H4 (cell line): ENCODE data around the gene ARMC3. TPM values are rescaled to one million over a fixed set of nuclear protein-coding genes. Genes with fewer than 3 reads are reported as not detected.
"Not testable (repeated sequence)": the region's sequence is repeated elsewhere in the genome, so short reads cannot be mapped to it uniquely, and the experiment has no call there.

Source experiments
- DNase-seq: peaks from one replicate; pipeline ENCODE4 v3.0.0-alpha.2; 2015; ENCODE audit warnings: low spot score
- total RNA-seq: library from RNA; depleted of rRNA; stranded (reverse); fragments of >200 nt; shearing (Covaris generic); gene quantifications from 2 replicates; pipeline ENCODE4 v1.2.3, GENCODE V29; 2014

Gene ARMC3
- total RNA-seq, 1 experiment from 2014 or later = not detected

- DNase-seq = not testable (repeated sequence)
These were observed 1.2 kb downstream of the ARMC3 start for GRCh38 chr10:22929053-22929452.

- peak; percentile 4 for DNase-seq
These were observed 4.1 kb downstream of the ARMC3 start for GRCh38 chr10:22931948-22932347.

GRCh38 chr10:22932626-22933370 is 4.9 kb downstream of the ARMC3 start:
- no peak for DNase-seq

- no peak for DNase-seq
These were observed 6.9 kb downstream of the ARMC3 start for GRCh38 chr10:22934726-22935125.

- DNase-seq = no peak
These were observed 14.6 kb downstream of the ARMC3 start for GRCh38 chr10:22942437-22942836.

- DNase-seq = no peak
These were observed 18.3 kb downstream of the ARMC3 start for GRCh38 chr10:22945934-22946673.

GRCh38 chr10:22954970-22955369 is 27.1 kb downstream of the ARMC3 start:
- no peak for DNase-seq

GRCh38 chr10:22958338-22958737 is 30.5 kb downstream of the ARMC3 start:
- DNase-seq = no peak

GRCh38 chr10:22959292-22959691 is 31.4 kb downstream of the ARMC3 start:
- no peak for DNase-seq

- DNase-seq = no peak
These were observed 32.1 kb downstream of the ARMC3 start for GRCh38 chr10:22959950-22960349.

- no peak for DNase-seq
These were observed 35.0 kb downstream of the ARMC3 start for GRCh38 chr10:22962817-22963216.

- no peak for DNase-seq
These were observed 41.9 kb downstream of the ARMC3 start for GRCh38 chr10:22969704-22970103.

- no peak for DNase-seq
These were observed 48.7 kb downstream of the ARMC3 start for GRCh38 chr10:22976534-22976933.

- DNase-seq = no peak
These were observed 49.9 kb downstream of the ARMC3 start for GRCh38 chr10:22977751-22978150.

GRCh38 chr10:22978287-22978686 is 50.4 kb downstream of the ARMC3 start:
- DNase-seq = no peak

GRCh38 chr10:22978918-22979317 is 51.1 kb downstream of the ARMC3 start:
- no peak for DNase-seq

- DNase-seq = no peak
These were observed 53.0 kb downstream of the ARMC3 start for GRCh38 chr10:22980822-22981221.

GRCh38 chr10:22984066-22984465 is 56.2 kb downstream of the ARMC3 start:
- DNase-seq = no peak

GRCh38 chr10:22986771-22987542 is 59.1 kb downstream of the ARMC3 start:
- peak; percentile 29 for DNase-seq

GRCh38 chr10:22988581-22989360 is 60.9 kb downstream of the ARMC3 start:
- DNase-seq = peak; percentile 34

GRCh38 chr10:22990443-22990842 is 62.6 kb downstream of the ARMC3 start:
- no peak for DNase-seq

GRCh38 chr10:22992075-22992474 is 64.2 kb downstream of the ARMC3 start:
- no peak for DNase-seq
